ENCODE measurements around the gene MARK4.
"Not testable (repeated sequence)": the region's sequence is repeated elsewhere in the genome, so short reads cannot be mapped to it uniquely, and the experiment has no call there.

Gene MARK4

DNA sequence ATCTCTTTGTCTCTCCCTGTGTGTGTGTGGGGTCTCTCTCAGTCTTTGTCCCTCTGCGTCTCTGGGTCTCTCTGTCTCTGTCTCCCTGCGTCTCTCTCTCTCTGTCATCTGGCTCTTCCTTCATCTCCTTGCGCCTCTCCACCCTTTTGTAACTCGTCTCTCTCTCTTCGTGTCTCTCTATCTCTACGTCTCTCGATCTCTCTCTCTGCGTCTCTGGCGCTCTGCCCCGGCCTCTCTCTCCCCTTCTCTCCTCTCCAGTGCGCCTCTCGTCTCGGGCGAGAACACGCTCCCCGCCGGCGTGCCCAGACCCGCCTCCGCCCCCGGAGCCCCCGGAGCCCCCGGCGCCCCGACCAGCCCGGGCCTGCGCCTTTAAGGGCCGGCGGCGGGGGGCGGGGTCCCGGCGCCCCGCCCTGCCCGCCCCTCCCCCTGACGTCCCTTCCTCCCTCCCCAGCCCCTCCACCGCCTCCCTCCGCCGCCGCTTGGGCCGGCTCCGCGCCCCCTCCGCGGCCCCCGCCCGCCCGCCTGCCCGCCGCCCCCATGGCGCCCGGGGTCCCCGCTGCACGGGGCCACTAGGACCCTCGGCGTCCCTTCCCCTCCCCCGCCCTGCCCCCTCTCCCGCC is at the start of gene MARK4:
MARK4 (plus strand) TSS at position 440 of the 620 bp plus-strand sequence. CDS start 318 bp downstream, outside the sequence.
- DNase-seq (ENCODE audit: low read depth in 3 of 3, low spot score in 1 of 3) = peak in 2 of 3 donors; percentile 26 to 45

DNA sequence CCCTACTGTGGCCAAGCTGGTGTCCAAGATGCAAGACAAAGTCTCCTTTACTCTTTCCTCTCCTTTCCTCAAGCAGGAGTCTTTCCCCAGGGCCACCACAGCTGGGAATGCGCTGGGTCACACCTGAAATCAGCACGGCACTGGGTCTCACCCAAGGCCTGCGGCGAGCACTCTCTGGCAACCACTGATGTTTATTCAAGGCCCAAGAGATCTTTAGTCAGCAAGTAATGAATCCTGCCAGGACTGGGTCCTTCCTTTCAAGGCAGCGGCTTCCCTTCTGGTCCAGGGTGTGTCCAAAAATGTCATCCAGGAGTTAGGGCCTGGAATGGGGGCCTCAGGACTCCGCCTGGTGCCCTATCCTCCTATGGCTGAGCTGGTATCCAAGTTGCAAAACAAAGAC is 48.4 kb upstream of the MARK4 start:
- no peak for DNase-seq (ENCODE audit: low read depth in 3 of 3, low spot score in 1 of 3)

- DNase-seq (ENCODE audit: low read depth in 3 of 3, low spot score in 1 of 3) = no peak
Observed at GRCh38 chr19:45205810-45206209, 45.3 kb upstream of the MARK4 start.

DNA sequence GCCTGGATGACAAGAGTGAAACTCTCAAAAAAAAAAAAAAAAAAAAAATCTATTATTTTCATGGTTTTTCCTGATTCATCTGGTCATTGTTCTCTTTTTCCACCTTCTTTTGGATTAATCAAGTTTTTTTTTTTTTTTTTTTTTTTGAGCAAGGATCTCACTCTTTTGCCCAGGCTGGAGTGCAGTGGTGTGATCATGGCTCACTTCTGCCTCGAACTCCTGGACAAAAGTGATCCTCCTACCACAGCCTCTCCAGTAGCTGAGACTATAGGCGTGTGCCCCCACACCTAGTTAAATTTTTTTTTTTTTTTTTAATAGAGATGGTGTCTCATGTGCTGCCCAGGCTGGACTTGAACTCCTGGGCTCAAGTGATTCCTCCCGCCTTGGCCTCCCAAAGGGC is 44.7 kb upstream of the MARK4 start:
- no peak for DNase-seq (ENCODE audit: low read depth in 3 of 3, low spot score in 1 of 3)

DNA sequence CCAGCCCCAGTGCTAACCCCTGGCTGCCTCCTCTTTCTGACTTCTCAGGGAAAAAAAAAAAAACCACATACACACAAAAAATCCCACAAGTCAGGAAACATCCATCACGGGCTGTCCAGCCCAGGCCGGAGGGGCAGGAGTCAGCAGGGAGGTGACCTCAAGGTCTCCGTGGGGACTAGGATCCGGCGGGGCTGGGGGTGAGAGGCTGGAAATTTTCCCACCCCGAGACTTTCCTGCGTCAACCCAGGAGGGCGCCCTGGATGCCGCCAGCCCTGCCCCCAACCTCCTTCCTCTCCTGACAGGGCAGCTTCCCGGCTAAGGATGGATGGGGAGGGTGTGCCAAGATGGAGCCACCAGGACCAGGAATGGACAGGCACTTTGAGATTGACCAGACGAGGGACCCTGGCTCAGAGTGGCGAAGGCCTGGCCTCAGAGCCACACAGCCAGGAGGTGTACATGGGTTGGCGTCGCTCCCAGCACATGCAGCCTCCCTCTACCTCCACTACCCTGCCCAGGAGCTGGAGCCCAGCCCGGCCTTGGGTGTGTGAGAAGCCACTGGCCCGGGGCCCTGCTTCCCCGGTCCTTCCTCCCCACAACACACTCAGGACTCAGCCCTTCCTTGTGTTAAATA is 39.2 kb upstream of the MARK4 start:
- DNase-seq (ENCODE audit: low read depth in 3 of 3, low spot score in 1 of 3) = no peak

DNA sequence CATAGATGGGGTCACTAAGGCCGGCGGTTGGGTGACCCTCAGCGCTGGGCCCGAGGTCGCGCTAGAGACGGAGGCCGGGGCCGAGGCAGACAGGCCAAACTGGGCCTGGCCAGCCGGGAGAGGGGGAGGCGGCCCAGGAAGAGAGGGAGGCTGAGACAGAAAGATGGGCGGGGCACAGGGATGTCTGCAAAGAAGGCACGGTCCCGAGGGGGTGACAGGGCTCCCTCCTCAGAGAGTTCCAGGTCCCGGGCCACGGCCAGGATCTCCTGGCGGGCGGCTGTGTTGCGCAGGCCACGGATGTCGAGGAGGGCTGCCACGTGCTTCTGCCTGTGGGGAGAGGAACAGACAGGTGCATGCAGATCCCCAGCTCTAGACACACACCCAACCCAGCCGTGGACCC is 38.0 kb upstream of the MARK4 start:
- DNase-seq (ENCODE audit: low read depth in 3 of 3, low spot score in 1 of 3) = no peak

- DNase-seq (ENCODE audit: low read depth in 3 of 3, low spot score in 1 of 3) = no peak
Observed at GRCh38 chr19:45215391-45216191, 35.5 kb upstream of the MARK4 start.

GRCh38 chr19:45216667-45217066 is 34.4 kb upstream of the MARK4 start:
- no peak for DNase-seq (ENCODE audit: low read depth in 3 of 3, low spot score in 1 of 3)

GRCh38 chr19:45217193-45217956 is 33.7 kb upstream of the MARK4 start:
- no peak for DNase-seq (ENCODE audit: low read depth in 3 of 3, low spot score in 1 of 3)

- DNase-seq (ENCODE audit: low read depth in 3 of 3, low spot score in 1 of 3) = no peak
Observed at GRCh38 chr19:45217957-45218334, 33.1 kb upstream of the MARK4 start.

DNA sequence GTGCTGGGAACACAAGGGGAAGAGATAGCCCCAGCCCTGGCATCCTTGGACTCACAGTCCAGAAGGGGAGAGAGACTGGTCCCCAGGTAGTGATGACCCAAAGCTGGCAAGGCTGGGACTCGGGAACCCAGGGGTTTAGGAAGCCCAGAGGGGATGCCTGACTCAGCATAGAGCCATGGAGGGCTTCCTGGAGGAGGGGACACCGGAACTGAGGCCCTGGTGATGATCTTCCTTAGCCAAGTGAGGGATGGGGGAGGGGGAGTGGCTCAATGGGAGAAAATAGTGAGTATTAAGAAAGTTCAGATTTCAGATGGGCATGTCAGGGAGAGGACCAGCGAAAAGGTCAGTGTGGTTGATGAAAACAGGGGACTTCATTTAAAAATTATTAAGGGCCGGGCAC is 32.6 kb upstream of the MARK4 start:
- DNase-seq (ENCODE audit: low read depth in 3 of 3, low spot score in 1 of 3) = no peak

GRCh38 chr19:45218911-45219743 is 31.9 kb upstream of the MARK4 start:
- no peak for DNase-seq (ENCODE audit: low read depth in 3 of 3, low spot score in 1 of 3)

- DNase-seq (ENCODE audit: low read depth in 3 of 3, low spot score in 1 of 3) = no peak
Observed at GRCh38 chr19:45222724-45223123, 28.3 kb upstream of the MARK4 start.

DNA sequence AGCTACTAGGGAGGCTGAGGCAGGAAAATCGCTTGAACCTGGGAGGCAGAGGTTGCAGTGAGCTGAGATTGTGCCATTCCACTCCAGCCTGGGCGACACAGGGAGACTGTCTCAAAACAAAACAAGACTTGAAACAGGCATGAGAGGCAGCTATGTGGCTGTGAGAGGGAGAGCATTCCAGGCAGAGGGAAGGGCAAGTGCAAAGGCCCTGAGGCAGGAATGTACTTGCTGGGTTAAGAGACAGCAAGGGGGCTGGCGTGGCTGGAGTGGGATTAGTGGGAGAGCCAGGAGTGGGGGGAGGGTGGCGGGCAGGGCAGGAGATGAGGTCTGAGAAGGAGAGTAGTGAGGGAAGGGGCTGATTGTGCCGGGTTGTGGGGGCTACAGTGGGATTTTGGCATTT is 27.2 kb upstream of the MARK4 start:
- no peak for DNase-seq (ENCODE audit: low read depth in 3 of 3, low spot score in 1 of 3)

GRCh38 chr19:45224645-45225044 is 26.4 kb upstream of the MARK4 start:
- no peak for DNase-seq (ENCODE audit: low read depth in 3 of 3, low spot score in 1 of 3)

GRCh38 chr19:45229056-45229455 is 22.0 kb upstream of the MARK4 start:
- not testable (repeated sequence) for DNase-seq (ENCODE audit: low read depth in 3 of 3, low spot score in 1 of 3)

GRCh38 chr19:45231891-45232290 is 19.2 kb upstream of the MARK4 start:
- no peak for DNase-seq (ENCODE audit: low read depth in 3 of 3, low spot score in 1 of 3)

- no peak for DNase-seq (ENCODE audit: low read depth in 3 of 3, low spot score in 1 of 3)
Observed at GRCh38 chr19:45234089-45234869, 16.8 kb upstream of the MARK4 start.

DNA sequence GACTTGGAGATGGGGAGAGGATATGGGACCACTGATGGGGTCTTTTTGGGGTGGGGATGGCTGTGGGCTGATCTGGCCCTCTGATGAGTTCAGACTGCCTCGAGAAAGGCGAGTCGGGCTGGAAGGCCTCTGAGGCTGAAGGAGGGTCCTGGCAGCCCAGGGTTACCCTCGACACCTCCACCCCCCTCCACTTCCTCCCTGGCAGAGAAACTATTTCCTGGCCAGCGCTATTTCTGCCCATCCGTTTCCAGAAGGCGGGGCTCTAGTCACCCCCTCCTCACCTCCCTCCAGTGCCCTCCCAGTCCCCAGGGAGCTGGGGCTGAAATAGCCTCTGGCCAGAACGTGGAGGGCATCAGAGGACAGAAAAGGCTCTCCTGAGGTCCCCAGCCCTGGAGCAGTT is 15.6 kb upstream of the MARK4 start:
- no peak for DNase-seq (ENCODE audit: low read depth in 3 of 3, low spot score in 1 of 3)

DNA sequence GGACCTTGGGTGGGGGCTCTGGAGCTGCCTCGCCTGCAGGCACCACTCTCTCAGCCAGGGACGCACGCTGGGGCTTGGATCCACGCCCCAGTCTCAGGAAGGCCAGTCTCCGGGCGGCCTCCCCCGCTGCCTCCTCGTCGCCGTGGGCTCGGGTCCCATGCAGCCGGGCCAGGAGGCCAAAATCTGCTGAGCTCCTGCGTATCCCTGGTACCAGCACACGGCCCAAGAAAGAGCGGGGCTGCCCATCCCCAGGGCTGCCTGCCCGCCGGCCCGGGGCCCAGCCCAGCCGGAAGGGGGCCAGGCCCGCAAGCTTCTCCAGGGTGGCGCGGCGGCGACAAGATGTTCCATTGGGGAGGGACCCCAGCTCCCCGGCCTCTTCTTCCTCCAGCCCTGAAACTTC is 12.5 kb upstream of the MARK4 start:
- no peak for DNase-seq (ENCODE audit: low read depth in 3 of 3, low spot score in 1 of 3)
